Lung (tissue), 12 donors: ENCODE data around the gene CCNG2. TPM values are rescaled to one million over a fixed set of nuclear protein-coding genes. Genes with fewer than 3 reads are reported as not detected.
A peak's percentile ranks its signal among the peaks of the same experiment; 100 is the strongest.

ENCODE experiments used
- ATAC-seq: fragments of 200-7000 bp; cut with Tn5 transposase; one replicate; pipeline ENCODE4 v1.9.1; 2020; ENCODE audit warnings: moderate number of reproducible peaks; ENCODE audit not compliant: insufficient read depth, low FRiP score
- DNase-seq, 3 donors: peaks; one replicate each; pipeline ENCODE4 v3.0.0-alpha.2; 2013 to 2017
- H3K27ac ChIP-seq, 2 donors: one replicate each; pipeline ENCODE4 v1.5.1; 2013; ENCODE audit warnings: mild to moderate bottlenecking in 2 of 2, moderate library complexity in 2 of 2, control low read depth in 1 of 2, inconsistent platforms in 1 of 2, low read depth in 1 of 2, low read length in 1 of 2
- H3K27me3 ChIP-seq, 3 donors: one replicate each; pipeline ENCODE4 v1.5.1; 2013; ENCODE audit warnings: low read length in 2 of 3; ENCODE audit not compliant: control insufficient read depth in 3 of 3, insufficient read depth in 3 of 3
- H3K36me3 ChIP-seq, 4 donors: one replicate each; pipeline ENCODE4 v1.5.1; 2013; ENCODE audit warnings: low read length in 4 of 4, mild to moderate bottlenecking in 1 of 4, moderate library complexity in 1 of 4; ENCODE audit not compliant: control insufficient read depth in 4 of 4, insufficient read depth in 4 of 4
- H3K4me1 ChIP-seq, 5 donors: one replicate each; pipeline ENCODE4 v1.5.1; 2013; ENCODE audit warnings: low read length in 5 of 5, mild to moderate bottlenecking in 2 of 5, moderate library complexity in 1 of 5; ENCODE audit not compliant: control insufficient read depth in 5 of 5, insufficient read depth in 5 of 5
- H3K4me3 ChIP-seq: one replicate; pipeline ENCODE4 v1.5.1; 2013; ENCODE audit warnings: mild to moderate bottlenecking, control low read depth, moderate library complexity
- H3K9ac ChIP-seq, 2 donors: one replicate each; pipeline ENCODE4 v1.5.1; 2013; ENCODE audit warnings: low read length in 2 of 2, control low read depth in 1 of 2; ENCODE audit not compliant: insufficient read depth in 1 of 2
- H3K9me3 ChIP-seq, 4 donors: one replicate each; pipeline ENCODE4 v1.5.1; 2013; ENCODE audit warnings: low read length in 3 of 4, mild to moderate bottlenecking in 1 of 4, moderate library complexity in 1 of 4; ENCODE audit not compliant: control insufficient read depth in 4 of 4, insufficient read depth in 3 of 4
- WGBS, 2 donors: extraction: QIAGEN DNeasy Blood & Tissue Kit; methylation state at CpG; one replicate each; pipeline ENCODE4 v1.1.7; 2013; 5-methylcytosine and 5-hydroxymethylcytosine counted together
- polyA plus RNA-seq, 2 donors: library from polyadenylated mRNA; stranded (reverse); fragments of 200-250 nt; gene quantifications; one replicate each; pipeline ENCODE4 v1.2.1, GENCODE V29; 2013
- total RNA-seq, 2 donors: library from RNA; depleted of rRNA in 1 of 2; stranded (reverse); fragments of >200 nt in 1 of 2; gene quantifications; one replicate each; pipeline ENCODE4 v1.2.1, GENCODE V29; 2014 to 2021
- TF ChIP-seq, protein P1 (sequence below): IDR thresholded peaks from 2 replicates; pipeline ENCODE4 v1.5.1; 2012; ENCODE audit warnings: mild to moderate bottlenecking; ENCODE audit errors: control extremely low read depth, extremely low read depth
- donor health status: control.
- donor health status: control.
- donor health status: Bipolar disorder and iron deficiency.
- donor health status: healthy.
- donor health status: DM: yes; HTN: yes; CAD: no.

The CCNG2 gene
- total and polyA plus RNA-seq, 4 donors: 9.6 to 92.7 (median 25.8) TPM

DNA sequence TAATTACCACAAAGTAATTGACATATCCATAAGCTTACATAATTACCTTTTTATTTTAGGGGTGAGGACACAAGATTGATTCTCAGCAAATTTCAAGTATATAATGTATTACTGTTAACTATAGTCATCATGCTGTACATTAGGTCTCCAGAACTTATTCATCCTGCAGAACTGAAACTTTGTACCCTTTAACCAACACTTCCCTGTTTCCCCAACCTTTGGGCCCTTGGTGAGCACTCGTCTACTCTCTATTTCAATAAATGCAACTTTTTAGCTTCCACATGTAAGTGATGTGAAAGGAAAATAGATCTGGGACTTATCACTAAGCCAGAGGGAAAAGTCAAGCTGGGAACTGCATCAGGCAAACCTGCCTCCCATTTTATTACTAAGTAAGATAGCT, 33.6 kb upstream of the CCNG2 start:
- ATAC-seq (no peak), DNase-seq (no peak)
- WGBS, 2 donors: 76 to 81% methylated on average over 1 of the region's 1 CpG
- no peak overlapping the region for H3K27ac ChIP-seq
- H3K9me3 ChIP-seq: no peaks in the 10 kb centered on the region
- H3K4me3 ChIP-seq: no peak overlapping the region
- TF ChIP-seq, protein P1, sequence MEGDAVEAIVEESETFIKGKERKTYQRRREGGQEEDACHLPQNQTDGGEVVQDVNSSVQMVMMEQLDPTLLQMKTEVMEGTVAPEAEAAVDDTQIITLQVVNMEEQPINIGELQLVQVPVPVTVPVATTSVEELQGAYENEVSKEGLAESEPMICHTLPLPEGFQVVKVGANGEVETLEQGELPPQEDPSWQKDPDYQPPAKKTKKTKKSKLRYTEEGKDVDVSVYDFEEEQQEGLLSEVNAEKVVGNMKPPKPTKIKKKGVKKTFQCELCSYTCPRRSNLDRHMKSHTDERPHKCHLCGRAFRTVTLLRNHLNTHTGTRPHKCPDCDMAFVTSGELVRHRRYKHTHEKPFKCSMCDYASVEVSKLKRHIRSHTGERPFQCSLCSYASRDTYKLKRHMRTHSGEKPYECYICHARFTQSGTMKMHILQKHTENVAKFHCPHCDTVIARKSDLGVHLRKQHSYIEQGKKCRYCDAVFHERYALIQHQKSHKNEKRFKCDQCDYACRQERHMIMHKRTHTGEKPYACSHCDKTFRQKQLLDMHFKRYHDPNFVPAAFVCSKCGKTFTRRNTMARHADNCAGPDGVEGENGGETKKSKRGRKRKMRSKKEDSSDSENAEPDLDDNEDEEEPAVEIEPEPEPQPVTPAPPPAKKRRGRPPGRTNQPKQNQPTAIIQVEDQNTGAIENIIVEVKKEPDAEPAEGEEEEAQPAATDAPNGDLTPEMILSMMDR: no peak
- no peak overlapping the region for H3K9ac ChIP-seq
- no peaks in the 10 kb centered on the region for H3K4me1 ChIP-seq
- no peaks in the 10 kb centered on the region for H3K36me3 ChIP-seq
- no peaks in the 10 kb centered on the region for H3K27me3 ChIP-seq

DNA sequence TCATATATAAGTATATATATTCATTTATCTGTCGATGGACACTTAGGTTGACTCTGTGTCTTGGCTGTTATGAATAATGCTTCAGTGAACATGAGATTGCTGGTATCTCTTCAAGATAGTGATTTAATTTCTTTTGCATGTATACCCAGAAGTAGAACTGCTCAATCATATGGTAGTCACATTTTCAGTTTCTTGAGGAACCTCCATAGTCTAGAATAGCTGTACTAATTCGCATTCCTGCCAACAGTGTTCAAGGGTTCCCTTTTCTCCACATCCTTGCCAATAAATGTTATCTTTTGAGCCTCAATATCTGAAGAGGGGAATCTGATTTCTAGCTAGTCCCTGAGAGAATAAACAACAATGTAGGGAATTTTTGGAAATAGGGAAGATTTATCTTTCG, 32.4 kb upstream of the CCNG2 start:
- no peak for ATAC-seq
- 86 to 90% methylated on average over 3 of the region's 3 CpGs for WGBS, 2 donors

DNA sequence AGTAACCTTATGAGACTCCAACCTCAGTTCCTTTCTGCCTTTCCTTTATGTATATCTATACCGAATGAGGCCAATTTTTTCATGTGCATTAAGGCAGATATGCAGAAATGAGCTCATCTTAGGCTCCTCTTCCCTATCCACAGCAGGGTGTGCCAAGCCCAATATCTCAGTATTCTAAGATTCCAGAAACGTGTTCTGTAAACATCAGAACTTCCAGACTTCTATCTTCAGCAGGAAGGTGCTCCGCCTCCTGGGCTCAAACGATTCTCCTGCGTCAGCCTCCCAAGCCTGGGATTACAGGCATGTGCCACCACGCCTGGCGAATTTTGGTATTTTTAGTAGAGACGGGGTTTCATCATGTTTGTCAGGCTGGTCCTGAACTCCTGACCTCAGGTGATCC, 31.0 kb upstream of the CCNG2 start:
- Histone ChIP-seq H3K9ac (no peak overlapping the region), H3K27me3 (no peaks in the 10 kb centered on the region), H3K4me3 (no peak overlapping the region), H3K27ac (no peak overlapping the region), H3K9me3 (no peaks in the 10 kb centered on the region), H3K36me3 (no peaks in the 10 kb centered on the region), H3K4me1 (no peaks in the 10 kb centered on the region)
- DNase-seq: no peak
- 64 to 74% methylated on average over 8 of the region's 8 CpGs for WGBS, 2 donors
- no peak for ATAC-seq
- TF ChIP-seq, protein P1: no peak

More for the DNA sequence above, 32.4 kb upstream of the CCNG2 start:
- Histone ChIP-seq H3K9ac (no peak overlapping the region), H3K4me1 (no peaks in the 10 kb centered on the region), H3K36me3 (no peaks in the 10 kb centered on the region), H3K27ac (no peak overlapping the region), H3K4me3 (no peak overlapping the region), H3K9me3 (no peaks in the 10 kb centered on the region), H3K27me3 (no peaks in the 10 kb centered on the region)
- no peak for DNase-seq
- TF ChIP-seq, protein P1: no peak

DNA sequence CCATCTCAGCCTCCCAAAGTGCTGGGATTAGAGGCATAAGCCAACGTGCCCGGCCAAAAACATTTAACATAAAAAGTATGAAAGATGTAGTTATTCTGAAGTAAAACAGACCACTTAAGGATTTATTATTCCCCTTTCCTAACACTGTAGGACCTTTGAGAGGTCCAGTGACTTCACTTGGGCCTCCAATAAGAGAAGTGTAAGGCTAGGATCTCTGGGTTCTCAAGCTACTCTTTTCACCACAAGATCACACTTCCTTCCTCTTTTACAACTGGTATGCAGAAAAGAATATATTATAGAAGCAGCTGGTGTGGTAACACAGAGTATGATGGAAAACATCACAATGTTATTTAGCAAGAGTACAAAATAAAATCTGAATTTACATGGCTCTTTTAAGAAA, 30.2 kb upstream of the CCNG2 start:
- H3K9ac ChIP-seq: no peak overlapping the region

More for the DNA sequence above, 30.2 kb upstream of the CCNG2 start:
- 66 to 80% methylated on average over 2 of the region's 2 CpGs for WGBS, 2 donors
- no peak overlapping the region for H3K4me3 ChIP-seq
- H3K4me1 ChIP-seq: no peaks in the 10 kb centered on the region
- DNase-seq (no peak), ATAC-seq (peak; percentile 53)
- H3K27ac ChIP-seq: no peak overlapping the region
- H3K27me3 ChIP-seq: no peaks in the 10 kb centered on the region
- TF ChIP-seq, protein P1: no peak
- H3K9me3 ChIP-seq: no peaks in the 10 kb centered on the region
- no peaks in the 10 kb centered on the region for H3K36me3 ChIP-seq
